Hematopoietic multipotent progenitor cell treated with erythropoietin and hydrocortisone succinate and interleukin-3 and kit ligand, for 15 days (in vitro differentiated cells): ENCODE measurements around the gene MTR.

Experiments
- DNase-seq: peaks from one replicate; pipeline ENCODE4 v3.0.0-alpha.2; 2015; ENCODE audit warnings: low spot score

Gene MTR

GRCh38 chr1:236795035-236795756 is at the start of gene MTR:
MTR (plus strand) TSS chr1:236795292; CDS start chr1:236795704, 412 bp downstream.
- DNase-seq, result peak; percentile 95

- DNase-seq, result no peak
These were observed 48.3 kb upstream of the MTR start for GRCh38 chr1:236746785-236747184.

- no peak for DNase-seq
These were observed 47.6 kb upstream of the MTR start for GRCh38 chr1:236747311-236747985.

- DNase-seq, result no peak
These were observed 46.7 kb upstream of the MTR start for GRCh38 chr1:236748268-236748870.

GRCh38 chr1:236750928-236751327 is 44.2 kb upstream of the MTR start:
- no peak for DNase-seq

GRCh38 chr1:236751385-236751784 is 43.7 kb upstream of the MTR start:
- DNase-seq, result no peak

GRCh38 chr1:236751935-236752334 is 43.2 kb upstream of the MTR start:
- DNase-seq, result no peak

- no peak for DNase-seq
These were observed 41.6 kb upstream of the MTR start for GRCh38 chr1:236753516-236753915.

- no peak for DNase-seq
These were observed 41.1 kb upstream of the MTR start for GRCh38 chr1:236753964-236754363.

GRCh38 chr1:236754525-236755210 is 40.4 kb upstream of the MTR start:
- DNase-seq, result no peak

- no peak for DNase-seq
These were observed 37.5 kb upstream of the MTR start for GRCh38 chr1:236757640-236758039.

GRCh38 chr1:236759252-236759859 is 35.7 kb upstream of the MTR start:
- DNase-seq, result peak; percentile 61

- DNase-seq, result no peak
These were observed 34.6 kb upstream of the MTR start for GRCh38 chr1:236760480-236760879.

GRCh38 chr1:236760986-236761385 is 34.1 kb upstream of the MTR start:
- no peak for DNase-seq

GRCh38 chr1:236761397-236762132 is 33.5 kb upstream of the MTR start:
- DNase-seq, result no peak

GRCh38 chr1:236762410-236762809 is 32.7 kb upstream of the MTR start:
- no peak for DNase-seq

GRCh38 chr1:236765831-236766230 is 29.3 kb upstream of the MTR start:
- DNase-seq, result no peak

- no peak for DNase-seq
These were observed 28.6 kb upstream of the MTR start for GRCh38 chr1:236766506-236766905.

GRCh38 chr1:236767276-236767675 is 27.8 kb upstream of the MTR start:
- no peak for DNase-seq

GRCh38 chr1:236768601-236769000 is 26.5 kb upstream of the MTR start:
- DNase-seq, result no peak

- DNase-seq, result no peak
These were observed 21.2 kb upstream of the MTR start for GRCh38 chr1:236773919-236774318.

- DNase-seq, result no peak
These were observed 20.2 kb upstream of the MTR start for GRCh38 chr1:236774926-236775325.
